K562 (cell line): ENCODE results near the gene TPRG1L. TPM values are rescaled to one million over a fixed set of nuclear protein-coding genes. Genes with fewer than 3 reads are reported as not detected.
A peak's percentile ranks its signal among the peaks of the same experiment; 100 is the strongest.

Experiments used
- E2F3 ChIP-seq: fragments of 250-450 bp; sonication (Bioruptor Pico); IDR thresholded peaks from 2 replicates; pipeline ENCODE4 v1.4.0; 2020; ENCODE audit warnings: mild to moderate bottlenecking
- FUS ChIP-seq: fragments of 200-400 bp; formaldehyde crosslinking; optimal IDR thresholded peaks from 2 replicates; pipeline ENCODE3; 2017; ENCODE audit warnings: low read depth, low read length
- KAT7 ChIP-seq: sonication (generic); formaldehyde crosslinking; IDR thresholded peaks from 2 replicates; pipeline ENCODE4 v1.8.0; 2022; ENCODE audit warnings: missing genetic modification reagents, mild to moderate bottlenecking, borderline replicate concordance
- NR2C1 ChIP-seq, 2 experiments: fragments of 450-650 bp; IDR thresholded peaks; 2 replicates each; pipeline ENCODE4 v1.6.1; 2017; ENCODE audit warnings: mild to moderate bottlenecking in 2 of 2, antibody characterized with exemption in 1 of 2, inconsistent platforms in 1 of 2, missing compliant biosample characterization in 1 of 2, missing genetic modification characterization in 1 of 2
- OTX1 ChIP-seq: fragments of 450-650 bp; formaldehyde crosslinking; IDR thresholded peaks from 2 replicates; pipeline ENCODE4 v1.4.0; 2022; ENCODE audit warnings: mild to moderate bottlenecking
- YY1 ChIP-seq, 3 experiments: IDR thresholded peaks; 2 replicates each; pipeline ENCODE4 v1.6.1; 2011; ENCODE audit warnings: low read length in 2 of 3, mild to moderate bottlenecking in 2 of 3, moderate library complexity in 2 of 3, borderline replicate concordance in 1 of 3, control low read depth in 1 of 3, low read depth in 1 of 3; ENCODE audit not compliant: insufficient read depth in 3 of 3, insufficient replicate concordance in 2 of 3, control insufficient read depth in 1 of 3, insufficient read length in 1 of 3; ENCODE audit errors: extremely low read depth in 1 of 3
- ZNF146 ChIP-seq: IDR thresholded peaks from one replicate; pipeline ENCODE4 v1.6.1; 2018; ENCODE audit warnings: missing compliant biosample characterization; ENCODE audit not compliant: unreplicated experiment
- ZNF75A ChIP-seq: fragments of 450-650 bp; formaldehyde crosslinking; IDR thresholded peaks from 2 replicates; pipeline ENCODE4 v1.4.0; 2020; ENCODE audit warnings: mild to moderate bottlenecking
- polyA plus RNA-seq, 8 experiments: library from polyadenylated mRNA; depleted of rRNA in 4 of 8; stranded (reverse) in 5 of 8; unstranded in 3 of 8; fragments of >200 nt; fragmentation: Nextera tagmentation in 2 of 8; fragmentation: Illumina TruSeq in 1 of 8; extraction: Ambion mirVana in 2 of 8; extraction: Trizol in 1 of 8; gene quantifications; 2 replicates each; pipeline versions ENCODE4 v1.2.1 to v1.2.3, GENCODE V29; 2011 to 2014; ENCODE audit warnings: inconsistent platforms in 1 of 8, missing spikeins in 1 of 8
- total RNA-seq, 7 experiments: library from RNA; depleted of rRNA in 6 of 7; stranded (reverse); fragments of >200 nt in 6 of 7; fragmentation: Illumina TruSeq in 2 of 7; extraction: Trizol in 2 of 7; gene quantifications; 2 replicates each; pipeline versions ENCODE4 v1.2.1 to v1.2.3, GENCODE V29; 2011 to 2021; ENCODE audit warnings: low replicate concordance in 1 of 7
- TF ChIP-seq, protein P1 (sequence below): fragments of 250-450 bp; sonication (Bioruptor Pico); IDR thresholded peaks from 2 replicates; pipeline ENCODE4 v1.4.0; 2020; ENCODE audit warnings: mild to moderate bottlenecking, moderate library complexity, borderline replicate concordance
- TF ChIP-seq, protein P2 (sequence below): fragments of 450-650 bp; IDR thresholded peaks from 2 replicates; pipeline ENCODE4 v1.7.1; 2018; ENCODE audit warnings: mild to moderate bottlenecking, low read depth; ENCODE audit not compliant: partially characterized antibody
- TF ChIP-seq, protein P3 (sequence below), 2 experiments: fragments of 450-650 bp; formaldehyde crosslinking in 1 of 2; IDR thresholded peaks; 2 replicates each; pipeline versions ENCODE4 v1.4.0 to v1.6.1; 2014 to 2020; ENCODE audit warnings: mild to moderate bottlenecking in 2 of 2, borderline replicate concordance in 1 of 2, low read depth in 1 of 2

The TPRG1L gene
- total and polyA plus RNA-seq, 9 of the 15 experiments (the other 6 are each of a cell fraction or from before 2014, with no cell fraction given) = 1.6 to 11.0 (median 6.2) TPM

DNA sequence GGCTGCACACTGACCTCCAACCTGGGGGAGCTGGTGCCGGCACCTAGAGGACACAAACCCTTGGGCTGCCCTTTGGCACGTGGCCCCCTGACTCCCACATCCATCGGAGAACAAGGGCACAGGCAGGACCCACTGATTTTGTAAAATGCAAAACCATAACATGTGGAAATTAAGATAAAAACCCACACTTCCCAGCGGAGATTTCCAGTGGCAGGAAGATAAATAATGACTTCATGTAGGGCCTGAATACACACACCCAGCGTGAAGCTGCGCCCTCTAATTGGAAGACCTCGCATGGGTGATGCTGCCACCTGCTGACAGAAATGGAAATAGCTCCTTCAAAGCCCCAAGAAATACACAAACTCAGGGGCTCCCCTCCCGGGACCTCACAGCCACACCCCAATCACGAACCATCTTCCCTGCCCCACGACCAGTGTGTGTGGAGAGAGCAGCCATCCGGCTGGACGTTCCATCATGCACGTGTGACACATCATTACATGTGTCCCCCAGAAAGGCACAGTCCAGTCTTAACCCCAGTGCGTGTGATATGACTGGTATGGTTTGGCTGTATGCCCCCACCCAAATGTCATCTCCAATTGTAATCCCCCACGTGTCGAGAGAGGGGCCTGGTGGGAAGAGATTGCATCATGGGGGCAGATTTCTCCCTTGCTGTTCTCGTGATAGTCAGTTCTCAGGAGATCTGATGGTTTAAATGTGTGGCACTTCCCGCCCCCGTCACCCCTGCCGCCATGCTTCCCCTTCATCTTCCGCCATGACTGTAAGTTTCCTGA lies 5.7 kb upstream of the TPRG1L start (continued):
- TF ChIP-seq, protein P1, sequence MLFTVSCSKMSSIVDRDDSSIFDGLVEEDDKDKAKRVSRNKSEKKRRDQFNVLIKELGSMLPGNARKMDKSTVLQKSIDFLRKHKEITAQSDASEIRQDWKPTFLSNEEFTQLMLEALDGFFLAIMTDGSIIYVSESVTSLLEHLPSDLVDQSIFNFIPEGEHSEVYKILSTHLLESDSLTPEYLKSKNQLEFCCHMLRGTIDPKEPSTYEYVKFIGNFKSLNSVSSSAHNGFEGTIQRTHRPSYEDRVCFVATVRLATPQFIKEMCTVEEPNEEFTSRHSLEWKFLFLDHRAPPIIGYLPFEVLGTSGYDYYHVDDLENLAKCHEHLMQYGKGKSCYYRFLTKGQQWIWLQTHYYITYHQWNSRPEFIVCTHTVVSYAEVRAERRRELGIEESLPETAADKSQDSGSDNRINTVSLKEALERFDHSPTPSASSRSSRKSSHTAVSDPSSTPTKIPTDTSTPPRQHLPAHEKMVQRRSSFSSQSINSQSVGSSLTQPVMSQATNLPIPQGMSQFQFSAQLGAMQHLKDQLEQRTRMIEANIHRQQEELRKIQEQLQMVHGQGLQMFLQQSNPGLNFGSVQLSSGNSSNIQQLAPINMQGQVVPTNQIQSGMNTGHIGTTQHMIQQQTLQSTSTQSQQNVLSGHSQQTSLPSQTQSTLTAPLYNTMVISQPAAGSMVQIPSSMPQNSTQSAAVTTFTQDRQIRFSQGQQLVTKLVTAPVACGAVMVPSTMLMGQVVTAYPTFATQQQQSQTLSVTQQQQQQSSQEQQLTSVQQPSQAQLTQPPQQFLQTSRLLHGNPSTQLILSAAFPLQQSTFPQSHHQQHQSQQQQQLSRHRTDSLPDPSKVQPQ (CRISPR knock-in tag) = no peak
- TF ChIP-seq FUS (no peak), ZNF75A (no peak), OTX1 (no peak), KAT7 (CRISPR knock-in tag) (no peak), E2F3 (no peak), ZNF146 (CRISPR knock-in tag) (no peak), YY1 (IDR thresholded peaks at IDR 0.05; ENCODE audit: borderline replicate concordance in 1 of 3, control insufficient read depth in 1 of 3, extremely low read depth in 1 of 3, insufficient read depth in 3 of 3, insufficient read length in 1 of 3, insufficient replicate concordance in 2 of 3, low read depth in 1 of 3, low read length in 2 of 3) (no peak), NR2C1 (IDR thresholded peaks at IDR 0.05) (no peak), NR2C1 (tag; IDR thresholded peaks at IDR 0.05) (no peak)
- TF ChIP-seq, protein P2, sequence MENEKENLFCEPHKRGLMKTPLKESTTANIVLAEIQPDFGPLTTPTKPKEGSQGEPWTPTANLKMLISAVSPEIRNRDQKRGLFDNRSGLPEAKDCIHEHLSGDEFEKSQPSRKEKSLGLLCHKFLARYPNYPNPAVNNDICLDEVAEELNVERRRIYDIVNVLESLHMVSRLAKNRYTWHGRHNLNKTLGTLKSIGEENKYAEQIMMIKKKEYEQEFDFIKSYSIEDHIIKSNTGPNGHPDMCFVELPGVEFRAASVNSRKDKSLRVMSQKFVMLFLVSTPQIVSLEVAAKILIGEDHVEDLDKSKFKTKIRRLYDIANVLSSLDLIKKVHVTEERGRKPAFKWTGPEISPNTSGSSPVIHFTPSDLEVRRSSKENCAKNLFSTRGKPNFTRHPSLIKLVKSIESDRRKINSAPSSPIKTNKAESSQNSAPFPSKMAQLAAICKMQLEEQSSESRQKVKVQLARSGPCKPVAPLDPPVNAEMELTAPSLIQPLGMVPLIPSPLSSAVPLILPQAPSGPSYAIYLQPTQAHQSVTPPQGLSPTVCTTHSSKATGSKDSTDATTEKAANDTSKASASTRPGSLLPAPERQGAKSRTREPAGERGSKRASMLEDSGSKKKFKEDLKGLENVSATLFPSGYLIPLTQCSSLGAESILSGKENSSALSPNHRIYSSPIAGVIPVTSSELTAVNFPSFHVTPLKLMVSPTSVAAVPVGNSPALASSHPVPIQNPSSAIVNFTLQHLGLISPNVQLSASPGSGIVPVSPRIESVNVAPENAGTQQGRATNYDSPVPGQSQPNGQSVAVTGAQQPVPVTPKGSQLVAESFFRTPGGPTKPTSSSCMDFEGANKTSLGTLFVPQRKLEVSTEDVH = no peak
- TF ChIP-seq, protein P3, sequence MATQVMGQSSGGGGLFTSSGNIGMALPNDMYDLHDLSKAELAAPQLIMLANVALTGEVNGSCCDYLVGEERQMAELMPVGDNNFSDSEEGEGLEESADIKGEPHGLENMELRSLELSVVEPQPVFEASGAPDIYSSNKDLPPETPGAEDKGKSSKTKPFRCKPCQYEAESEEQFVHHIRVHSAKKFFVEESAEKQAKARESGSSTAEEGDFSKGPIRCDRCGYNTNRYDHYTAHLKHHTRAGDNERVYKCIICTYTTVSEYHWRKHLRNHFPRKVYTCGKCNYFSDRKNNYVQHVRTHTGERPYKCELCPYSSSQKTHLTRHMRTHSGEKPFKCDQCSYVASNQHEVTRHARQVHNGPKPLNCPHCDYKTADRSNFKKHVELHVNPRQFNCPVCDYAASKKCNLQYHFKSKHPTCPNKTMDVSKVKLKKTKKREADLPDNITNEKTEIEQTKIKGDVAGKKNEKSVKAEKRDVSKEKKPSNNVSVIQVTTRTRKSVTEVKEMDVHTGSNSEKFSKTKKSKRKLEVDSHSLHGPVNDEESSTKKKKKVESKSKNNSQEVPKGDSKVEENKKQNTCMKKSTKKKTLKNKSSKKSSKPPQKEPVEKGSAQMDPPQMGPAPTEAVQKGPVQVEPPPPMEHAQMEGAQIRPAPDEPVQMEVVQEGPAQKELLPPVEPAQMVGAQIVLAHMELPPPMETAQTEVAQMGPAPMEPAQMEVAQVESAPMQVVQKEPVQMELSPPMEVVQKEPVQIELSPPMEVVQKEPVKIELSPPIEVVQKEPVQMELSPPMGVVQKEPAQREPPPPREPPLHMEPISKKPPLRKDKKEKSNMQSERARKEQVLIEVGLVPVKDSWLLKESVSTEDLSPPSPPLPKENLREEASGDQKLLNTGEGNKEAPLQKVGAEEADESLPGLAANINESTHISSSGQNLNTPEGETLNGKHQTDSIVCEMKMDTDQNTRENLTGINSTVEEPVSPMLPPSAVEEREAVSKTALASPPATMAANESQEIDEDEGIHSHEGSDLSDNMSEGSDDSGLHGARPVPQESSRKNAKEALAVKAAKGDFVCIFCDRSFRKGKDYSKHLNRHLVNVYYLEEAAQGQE (IDR thresholded peaks at IDR 0.05; ENCODE audit: borderline replicate concordance) = peak; percentile 77
- TF ChIP-seq, protein P3 (CRISPR knock-in tag; IDR thresholded peaks at IDR 0.05; ENCODE audit: low read depth) = no peak
